K562 (cell line): ENCODE measurements around the gene MCL1. TPM values are rescaled to one million over a fixed set of nuclear protein-coding genes. Genes with fewer than 3 reads are reported as not detected.
A peak's percentile ranks its signal among the peaks of the same experiment; 100 is the strongest.

Source experiments
- ATF4 ChIP-seq: fragments of 450-650 bp; formaldehyde crosslinking; IDR thresholded peaks from 2 replicates; pipeline ENCODE4 v1.4.0; 2022; ENCODE audit warnings: mild to moderate bottlenecking, moderate library complexity
- BDP1 ChIP-seq: IDR thresholded peaks from 3 replicates; pipeline ENCODE4 v1.6.1; 2011; ENCODE audit not compliant: insufficient read length, insufficient read depth
- BRCA1 ChIP-seq, 2 experiments: fragments of 450-650 bp in 1 of 2; sonication (generic) in 1 of 2; formaldehyde crosslinking in 1 of 2; IDR thresholded peaks; 2 replicates each; pipeline versions ENCODE4 v1.5.0 to v1.6.1; 2017 to 2020; ENCODE audit warnings: mild to moderate bottlenecking in 1 of 2, missing genetic modification reagents in 1 of 2
- CEBPB ChIP-seq: fragments of 450-650 bp; IDR thresholded peaks from 2 replicates; pipeline ENCODE4 v1.6.1; 2016; ENCODE audit warnings: missing genetic modification characterization, missing compliant biosample characterization
- CREB1 ChIP-seq, 2 experiments: sonication (generic) in 1 of 2; formaldehyde crosslinking in 1 of 2; IDR thresholded peaks; 2 replicates each; pipeline versions ENCODE4 v1.6.1 to v1.8.0; 2012 to 2022; ENCODE audit warnings: inconsistent platforms in 1 of 2, mild to moderate bottlenecking in 1 of 2, missing genetic modification reagents in 1 of 2, moderate library complexity in 1 of 2
- DDX20 ChIP-seq: fragments of 450-650 bp; IDR thresholded peaks from 2 replicates; pipeline ENCODE4 v1.6.1; 2016; ENCODE audit warnings: missing genetic modification characterization, low read depth, mild to moderate bottlenecking, missing compliant biosample characterization, moderate library complexity
- DMBX1 ChIP-seq: fragments of 250-450 bp; sonication (Bioruptor Pico); IDR thresholded peaks from 2 replicates; pipeline ENCODE4 v1.8.0; 2022; ENCODE audit warnings: inconsistent platforms, mild to moderate bottlenecking, moderate library complexity, borderline replicate concordance
- DPF2 ChIP-seq: fragments of 450-650 bp; IDR thresholded peaks from 2 replicates; pipeline ENCODE4 v1.6.1; 2016
- E2F5 ChIP-seq: sonication (generic); formaldehyde crosslinking; IDR thresholded peaks from 2 replicates; pipeline ENCODE4 v1.8.0; 2022; ENCODE audit warnings: mild to moderate bottlenecking, missing genetic modification reagents
- GATA2 ChIP-seq: sonication (generic); formaldehyde crosslinking; IDR thresholded peaks from 2 replicates; pipeline ENCODE4 v1.4.0; 2020; ENCODE audit warnings: mild to moderate bottlenecking, missing genetic modification reagents
- HES1 ChIP-seq: fragments of 450-650 bp; IDR thresholded peaks from 2 replicates; pipeline ENCODE4 v1.6.1; 2016; ENCODE audit warnings: low read depth, mild to moderate bottlenecking, moderate library complexity
- KDM1A ChIP-seq, 2 experiments: fragments of 450-650 bp; IDR thresholded peaks; 2 replicates each; pipeline ENCODE4 v1.6.1; 2016; ENCODE audit warnings: mild to moderate bottlenecking in 2 of 2
- MTA2 ChIP-seq: fragments of 450-650 bp; IDR thresholded peaks from 2 replicates; pipeline ENCODE4 v1.6.1; 2016; ENCODE audit warnings: low read depth
- PHF8 ChIP-seq: fragments of 200-600 bp; sonication (generic); IDR thresholded peaks from 2 replicates; pipeline ENCODE4 v1.6.1; 2012; ENCODE audit warnings: mixed run types, mild to moderate bottlenecking, inconsistent platforms, low read length, moderate library complexity, borderline replicate concordance
- RCOR1 ChIP-seq, 2 experiments: IDR thresholded peaks; 2 replicates each; pipeline ENCODE4 v1.6.1; 2012; ENCODE audit warnings: low read depth in 2 of 2, low read length in 2 of 2, borderline replicate concordance in 1 of 2, improper control_type of control experiment in 1 of 2
- SMARCA4 ChIP-seq: fragments of 450-650 bp; IDR thresholded peaks from 2 replicates; pipeline ENCODE4 v1.6.1; 2016
- STAT6 ChIP-seq: sonication (generic); formaldehyde crosslinking; IDR thresholded peaks from 2 replicates; pipeline ENCODE4 v1.8.1; 2023; ENCODE audit warnings: mild to moderate bottlenecking, missing genetic modification reagents
- YBX1 ChIP-seq: fragments of 450-650 bp; IDR thresholded peaks from 2 replicates; pipeline ENCODE4 v1.7.1; 2016; ENCODE audit warnings: mild to moderate bottlenecking
- ZBTB9 ChIP-seq: fragments of 450-650 bp; formaldehyde crosslinking; IDR thresholded peaks from 2 replicates; pipeline ENCODE4 v1.4.0; 2020; ENCODE audit warnings: mild to moderate bottlenecking, moderate library complexity
- ZFPM2 ChIP-seq: fragments of 250-450 bp; sonication (Bioruptor Pico); IDR thresholded peaks from 2 replicates; pipeline ENCODE4 v1.5.1; 2022; ENCODE audit warnings: mild to moderate bottlenecking
- ZNF41 ChIP-seq: fragments of 250-450 bp; sonication (Bioruptor Pico); conservative IDR thresholded peaks from 2 replicates; pipeline ENCODE4 v1.4.0; 2020; ENCODE audit warnings: mild to moderate bottlenecking
- ZNF586 ChIP-seq: fragments of 450-650 bp; formaldehyde crosslinking; conservative IDR thresholded peaks from 2 replicates; pipeline ENCODE4 v1.4.0; 2020; ENCODE audit warnings: mild to moderate bottlenecking, moderate library complexity
- ZNF717 ChIP-seq: fragments of 250-450 bp; sonication (Bioruptor Pico); IDR thresholded peaks from 2 replicates; pipeline ENCODE4 v1.5.0; 2021
- polyA plus RNA-seq, 8 experiments: library from polyadenylated mRNA; depleted of rRNA in 4 of 8; stranded (reverse) in 5 of 8; unstranded in 3 of 8; fragments of >200 nt; fragmentation: Nextera tagmentation in 2 of 8; fragmentation: Illumina TruSeq in 1 of 8; extraction: Ambion mirVana in 2 of 8; extraction: Trizol in 1 of 8; gene quantifications; 2 replicates each; pipeline versions ENCODE4 v1.2.1 to v1.2.3, GENCODE V29; 2011 to 2014; ENCODE audit warnings: inconsistent platforms in 1 of 8, missing spikeins in 1 of 8
- total RNA-seq, 7 experiments: library from RNA; depleted of rRNA in 6 of 7; stranded (reverse); fragments of >200 nt in 6 of 7; fragmentation: Illumina TruSeq in 2 of 7; extraction: Trizol in 2 of 7; gene quantifications; 2 replicates each; pipeline versions ENCODE4 v1.2.1 to v1.2.3, GENCODE V29; 2011 to 2021; ENCODE audit warnings: low replicate concordance in 1 of 7

Gene MCL1
- total and polyA plus RNA-seq, 9 of the 15 experiments (the other 6 are each of a cell fraction or from before 2014, with no cell fraction given) = 27.1 to 224 (median 138) TPM

GRCh38 chr1:150552128-150552910, 27.1 kb downstream of the MCL1 start (continued):
- TF ChIP-seq CREB1 (IDR thresholded peaks at IDR 0.05) (peak; percentile 30; the same call in 1 of the 2 replicates), CREB1 (CRISPR knock-in tag; IDR thresholded peaks at IDR 0.05) (no peak), STAT6 (CRISPR knock-in tag) (no peak), MTA2 (no peak), BDP1 (no peak), GATA2 (CRISPR knock-in tag) (no peak), ZNF717 (CRISPR knock-in tag) (no peak), ZFPM2 (no peak), E2F5 (no peak), BRCA1 (IDR thresholded peaks at IDR 0.05) (no peak), BRCA1 (CRISPR knock-in tag; IDR thresholded peaks at IDR 0.05) (no peak), SMARCA4 (peak; percentile 82), CEBPB (tag) (peak; percentile 100), ATF4 (0 out of 2 replicates have a peak, but pooled peaks have one; percentile 37), KDM1A (IDR thresholded peaks at IDR 0.05) (peak in 1 of 2 experiments; percentile 68; a peak in 2 of 4 replicates), ZNF41 (CRISPR knock-in tag) (no peak), HES1 (no peak), YBX1 (no peak), DDX20 (tag) (no peak), PHF8 (no peak), DPF2 (peak; percentile 90), ZNF586 (CRISPR knock-in tag) (0 out of 2 replicates have a peak, but pooled peaks have one; percentile 10), RCOR1 (IDR thresholded peaks at IDR 0.05; ENCODE audit: borderline replicate concordance in 1 of 2, low read depth in 2 of 2, low read length in 2 of 2) (peak in 1 of 2 experiments; percentile 68; a peak in 1 of 4 replicates), DMBX1 (peak; percentile 49; the same call in 1 of the 2 replicates), ZBTB9 (CRISPR knock-in tag) (no peak)
